Posterior cingulate gyrus (tissue), 11 donors: Measurements from ENCODE around the gene UFSP2.

Experiments
- DNase-seq, 10 donors: peaks; one replicate each; pipeline versions ENCODE4 v3.0.0 to v3.0.0-alpha.2; 2020 to 2021; ENCODE audit warnings: mixed read lengths in 3 of 10
- intact Hi-C: fragments of 100-400 bp; cut with DNase I; formaldehyde crosslinking; loops from one replicate; pipeline ENCODE4 v1.15.1; 2023

UFSP2 gene

GRCh38 chr4:185359767-185360446 is 65.9 kb downstream of the UFSP2 start:
- intact Hi-C loops, result no loop called here

GRCh38 chr4:185358959-185359358 is 66.8 kb downstream of the UFSP2 start:
- no peak for DNase-seq
- intact Hi-C loops, result no loop called here

More at GRCh38 chr4:185359767-185360446, 65.9 kb downstream of the UFSP2 start:
- no peak for DNase-seq

GRCh38 chr4:185358514-185358913 is 67.2 kb downstream of the UFSP2 start:
- DNase-seq, result no peak
- intact Hi-C loops, result no loop called here

- no peak for DNase-seq
- intact Hi-C loops, result no loop called here
These were observed 67.9 kb downstream of the UFSP2 start for GRCh38 chr4:185357733-185358440.

- DNase-seq, result no peak
- intact Hi-C loops, result no loop called here
These were observed 68.6 kb downstream of the UFSP2 start for GRCh38 chr4:185357211-185357610.

- DNase-seq, result peak in 1 of 10 donors; percentile 38
- intact Hi-C loops, result no loop called here
These were observed 73.0 kb downstream of the UFSP2 start for GRCh38 chr4:185352741-185353140.

GRCh38 chr4:185352202-185352601 is 73.6 kb downstream of the UFSP2 start:
- DNase-seq, result peak in 1 of 10 donors; percentile 36
- intact Hi-C loops, result no loop called here

GRCh38 chr4:185351691-185352090 is 74.1 kb downstream of the UFSP2 start:
- intact Hi-C loops, result no loop called here
- DNase-seq, result peak in 1 of 10 donors; percentile 77
